CD4-positive, alpha-beta T cell (primary cell): Measurements from ENCODE around the gene B3GNT9. TPM values are rescaled to one million over a fixed set of nuclear protein-coding genes. Genes with fewer than 3 reads are reported as not detected.

Experiments
- ATAC-seq: fragments of 200-7000 bp; cut with Tn5 transposase; one replicate; pipeline ENCODE4 v1.10.0; 2022; ENCODE audit warnings: mild to moderate bottlenecking; ENCODE audit not compliant: poor library complexity
- CTCF ChIA-PET: fragments of 350-600 bp; sonication (Branson Sonifier 250); formaldehyde crosslinking; loops from one replicate; lab custom pipeline; 2021; ENCODE audit warnings: antibody characterized with exemption, inconsistent platforms; lab: Charles Lee
- POLR2A ChIA-PET: fragments of 350-600 bp; sonication (Branson Sonifier 250); formaldehyde crosslinking; loops from one replicate; lab custom pipeline; 2021; ENCODE audit warnings: antibody characterized with exemption, inconsistent platforms; lab: Charles Lee
- DNase-seq, 14 experiments: peaks; one replicate each; pipeline ENCODE4 v3.0.0-alpha.2; 2013 to 2020; ENCODE audit warnings: mixed read lengths in 2 of 14
- H3K27ac ChIP-seq, 2 donors: one replicate each; pipeline versions ENCODE4 v1.5.1 to v1.7.0; 2013; ENCODE audit warnings: low read length in 2 of 2, low read depth in 1 of 2, mild to moderate bottlenecking in 1 of 2
- H3K27me3 ChIP-seq, 2 experiments: 1 replicate in 1 of 2; 2 replicates in 1 of 2; pipeline versions ENCODE4 v1.6.1 to v1.7.0; 2013; ENCODE audit warnings: low read length in 2 of 2, control low read depth in 1 of 2, mild to moderate bottlenecking in 1 of 2, moderate library complexity in 1 of 2; ENCODE audit not compliant: insufficient read depth in 2 of 2, control insufficient read depth in 1 of 2
- H3K36me3 ChIP-seq: one replicate; pipeline ENCODE4 v1.6.1; 2013; ENCODE audit warnings: low read length, control low read depth; ENCODE audit not compliant: insufficient read depth
- H3K4me1 ChIP-seq: one replicate; pipeline ENCODE4 v1.6.1; 2013; ENCODE audit warnings: low read length, control low read depth; ENCODE audit not compliant: insufficient read depth
- H3K4me3 ChIP-seq: one replicate; pipeline ENCODE4 v1.5.1; 2013; ENCODE audit warnings: mild to moderate bottlenecking, low read length, moderate library complexity
- H3K9me3 ChIP-seq, 2 experiments: 1 replicate in 1 of 2; 2 replicates in 1 of 2; pipeline versions ENCODE4 v1.6.1 to v1.7.0; 2013; ENCODE audit warnings: low read length in 2 of 2, mild to moderate bottlenecking in 2 of 2, control low read depth in 1 of 2, moderate library complexity in 1 of 2; ENCODE audit not compliant: control insufficient read depth in 1 of 2, insufficient read depth in 1 of 2
- H3K27ac Mint-ChIP-seq: one replicate; pipeline ENCODE4 v1.8.0; 2020; ENCODE audit warnings: mixed read lengths
- H3K27me3 Mint-ChIP-seq: one replicate; pipeline ENCODE4 v1.8.0; 2021; ENCODE audit warnings: mixed read lengths
- H3K36me3 Mint-ChIP-seq: one replicate; pipeline ENCODE4 v1.8.0; 2021; ENCODE audit warnings: low read depth, mixed read lengths
- H3K4me1 Mint-ChIP-seq: one replicate; pipeline ENCODE4 v1.8.0; 2021; ENCODE audit warnings: low read depth, mixed read lengths
- H3K4me3 Mint-ChIP-seq: one replicate; pipeline ENCODE4 v1.8.0; 2020; ENCODE audit warnings: mild to moderate bottlenecking, mixed read lengths
- H3K9me3 Mint-ChIP-seq: one replicate; pipeline ENCODE4 v1.8.0; 2020; ENCODE audit warnings: mixed read lengths
- CTCF ChIP-seq: fragments of 200-600 bp; IDR thresholded peaks from one replicate; pipeline ENCODE4 v1.8.0; 2022; ENCODE audit warnings: antibody characterized with exemption, mild to moderate bottlenecking
- intact Hi-C, 2 experiments: fragments of 100-400 bp; cut with DNase I in 1 of 2; cut with micrococcal nuclease in 1 of 2; formaldehyde crosslinking; loops; one replicate each; pipeline versions ENCODE4 v1.15.1 to v1.9.0; 2023 to 2025; cut with DNase I, micrococcal nuclease
- total RNA-seq, 174 experiments: library from RNA in 2 of 174; stranded (reverse) in 2 of 174; gene quantifications; one replicate each; pipeline ENCODE4 v1.2.3 and lab custom pipeline; 2021 to 2026

The B3GNT9 gene
- total RNA-seq, 2 experiments from 2014 or later: 2.0 to 2.5 TPM

- Mint-ChIP-seq H3K36me3 (peaks cover 70% of the 10 kb centered on the region), H3K4me1 (peaks cover 8% of the 10 kb centered on the region), H3K9me3 (no peaks in the 10 kb centered on the region), H3K27me3 (peaks cover 14% of the 10 kb centered on the region), H3K4me3 (no peak overlapping the region), H3K27ac (no peak overlapping the region)
- Histone ChIP-seq H3K36me3 (peaks cover 59% of the 10 kb centered on the region), H3K9me3 (peaks cover 0 to 7% of the 10 kb centered on the region in 2 experiments), H3K27ac (no peak overlapping the region), H3K4me3 (no peak overlapping the region), H3K4me1 (peaks cover 22% of the 10 kb centered on the region), H3K27me3 (no peaks in the 10 kb centered on the region)
- no peak for DNase-seq
- intact Hi-C loops: loop anchor here in 1 of 2 experiments (10.0 kb wide), 1 partner anchor 308 kb away; no protein-coding TSS in a partner anchor
- TF ChIP-seq CTCF: no peak
- CTCF ChIA-PET: no interaction called here
- POLR2A ChIA-PET: no interaction called here
- no peak for ATAC-seq
These were observed 4.1 kb downstream of the B3GNT9 start for GRCh38 chr16:67146523-67147357.

GRCh38 chr16:67145746-67146145, 5.1 kb downstream of the B3GNT9 start:
- no peaks in the 10 kb centered on the region for H3K9me3 Mint-ChIP-seq
- H3K27ac ChIP-seq: no peak overlapping the region
- no peak overlapping the region for H3K4me3 ChIP-seq
- H3K4me1 Mint-ChIP-seq: no peaks in the 10 kb centered on the region
- peaks cover 11% of the 10 kb centered on the region for H3K27me3 Mint-ChIP-seq
- peaks cover 69% of the 10 kb centered on the region for H3K36me3 ChIP-seq
- H3K36me3 Mint-ChIP-seq: peaks cover 80% of the 10 kb centered on the region
- ATAC-seq (no peak), DNase-seq (no peak)
- no peak for TF ChIP-seq CTCF
- intact Hi-C loops: loop anchor here in 1 of 2 experiments (10.0 kb wide), 1 partner anchor 309 kb away; no protein-coding TSS in a partner anchor
- H3K27me3 ChIP-seq: no peaks in the 10 kb centered on the region
- H3K9me3 ChIP-seq: peaks cover 0 to 7% of the 10 kb centered on the region in 2 experiments
- no peak overlapping the region for H3K27ac Mint-ChIP-seq
- POLR2A ChIA-PET: no interaction called here
- CTCF ChIA-PET: no interaction called here
- peaks cover 12% of the 10 kb centered on the region for H3K4me1 ChIP-seq
- no peak overlapping the region for H3K4me3 Mint-ChIP-seq

GRCh38 chr16:67144943-67145342, 5.9 kb downstream of the B3GNT9 start:
- peaks cover 77% of the 10 kb centered on the region for H3K36me3 ChIP-seq
- ATAC-seq (no peak), DNase-seq (no peak)
- peaks cover 7% of the 10 kb centered on the region for H3K4me1 ChIP-seq
- H3K9me3 ChIP-seq: peaks cover 0 to 7% of the 10 kb centered on the region in 2 experiments
- no peak overlapping the region for H3K27ac ChIP-seq
- POLR2A ChIA-PET: no interaction called here
- Mint-ChIP-seq H3K4me1 (no peaks in the 10 kb centered on the region), H3K27me3 (peaks cover 11% of the 10 kb centered on the region), H3K4me3 (no peak overlapping the region), H3K36me3 (peaks cover 88% of the 10 kb centered on the region), H3K9me3 (no peaks in the 10 kb centered on the region), H3K27ac (no peak overlapping the region)
- CTCF ChIA-PET: interaction anchor here (1.7 kb wide), 1 partner anchor 10 kb away, joined by 5 read pairs; no protein-coding TSS in a partner anchor
- TF ChIP-seq CTCF: no peak
- H3K4me3 ChIP-seq: no peak overlapping the region
- no peaks in the 10 kb centered on the region for H3K27me3 ChIP-seq
- intact Hi-C loops: loop anchor here in 1 of 2 experiments (10.0 kb wide), 1 partner anchor 310 kb away; no protein-coding TSS in a partner anchor
